ENCODE data around the gene NOTCH4. TPM values are rescaled to one million over a fixed set of nuclear protein-coding genes. Genes with fewer than 3 reads are reported as not detected.

The NOTCH4 gene
- total RNA-seq, 3 donors from 2014 or later = 20.8 to 47.9 (median 23.8) TPM

DNA sequence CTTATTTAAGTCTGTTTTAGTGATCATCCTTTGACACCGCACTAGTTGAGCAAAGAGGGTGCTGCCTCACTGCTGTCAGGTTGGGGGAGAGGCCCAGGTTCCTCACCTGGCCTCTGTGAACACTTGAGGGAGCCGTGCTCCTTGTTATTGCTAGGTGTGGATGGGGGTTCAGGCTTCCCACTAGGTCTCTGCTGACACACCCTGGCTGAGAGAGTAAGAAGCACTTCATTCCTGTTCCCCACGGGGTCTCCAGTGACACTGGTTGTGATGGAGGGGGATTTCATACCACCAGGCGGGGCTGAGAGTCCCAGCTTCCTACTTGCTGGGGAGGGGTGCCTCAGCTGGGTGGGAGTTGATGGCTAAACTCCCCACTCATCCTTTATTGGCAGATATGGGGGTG lies 11.1 kb upstream of the NOTCH4 start:
- DNase-seq (ENCODE audit: low spot score in 2 of 2) = no peak
- TF ChIP-seq POLR2A (IDR thresholded peaks at IDR 0.05) (no peak), POLR2AphosphoS5 (IDR thresholded peaks at IDR 0.05) (no peak), CTCF (IDR thresholded peaks at IDR 0.05) (no peak)
- Histone ChIP-seq H3K27ac (peak overlapping the region in 1 of 2 donors; percentile 54), H3K4me1 (no peaks in the 10 kb centered on the region), H3K36me3 (no peaks in the 10 kb centered on the region), H3K9me3 (no peaks in the 10 kb centered on the region), H3K27me3 (no peaks in the 10 kb centered on the region), H3K4me3 (no peak overlapping the region)
- intact Hi-C loops (cut with DNase I; ENCODE audit: low total_unique reads) = no loop called here

- Histone ChIP-seq H3K4me3 (no peak overlapping the region), H3K27me3 (no peaks in the 10 kb centered on the region), H3K36me3 (no peaks in the 10 kb centered on the region), H3K27ac (no peak overlapping the region), H3K4me1 (no peaks in the 10 kb centered on the region), H3K9me3 (no peaks in the 10 kb centered on the region)
- DNase-seq (ENCODE audit: low spot score in 2 of 2) = no peak
- TF ChIP-seq POLR2AphosphoS5 (IDR thresholded peaks at IDR 0.05) = no peak
- TF ChIP-seq CTCF (IDR thresholded peaks at IDR 0.05) = no peak
- TF ChIP-seq POLR2A (IDR thresholded peaks at IDR 0.05) = no peak
- intact Hi-C loops (cut with DNase I; ENCODE audit: low total_unique reads) = no loop called here
These were observed 2.6 kb upstream of the NOTCH4 start for GRCh38 chr6:32226434-32226833.

DNA sequence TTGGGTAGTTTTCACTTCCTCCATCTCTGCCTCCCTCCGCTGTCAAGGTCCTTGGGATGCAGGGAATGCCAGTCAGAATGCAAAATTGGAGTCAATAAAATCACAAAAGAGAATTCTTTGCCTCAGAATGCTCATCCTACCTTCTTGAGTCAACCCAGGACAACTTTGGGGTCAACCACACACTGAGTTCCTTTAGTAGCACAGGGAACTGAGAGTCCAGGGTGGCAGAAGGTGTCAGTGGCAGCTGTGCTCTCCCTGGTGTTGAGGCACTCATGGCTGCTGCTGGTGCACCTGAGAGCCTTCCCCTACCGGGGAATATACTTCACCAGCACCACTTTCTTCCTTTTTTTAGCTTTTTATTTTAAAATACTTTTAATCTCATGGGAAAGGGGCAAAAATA lies 829 bp upstream of the NOTCH4 start:
- DNase-seq (ENCODE audit: low spot score in 2 of 2) = no peak
- H3K4me1 ChIP-seq = no peaks in the 10 kb centered on the region
- no peaks in the 10 kb centered on the region for H3K27me3 ChIP-seq
- H3K27ac ChIP-seq = peak overlapping the region; percentile 66 to 89
- no peaks in the 10 kb centered on the region for H3K9me3 ChIP-seq
- TF ChIP-seq CTCF (IDR thresholded peaks at IDR 0.05) (no peak), POLR2A (IDR thresholded peaks at IDR 0.05) (no peak), POLR2AphosphoS5 (IDR thresholded peaks at IDR 0.05) (no peak)
- intact Hi-C loops (cut with DNase I; ENCODE audit: low total_unique reads) = no loop called here
- H3K36me3 ChIP-seq = no peaks in the 10 kb centered on the region
- no peak overlapping the region for H3K4me3 ChIP-seq

GRCh38 chr6:32222333-32223230 lies 1.3 kb downstream of the NOTCH4 start:
- peak in 1 of 2 donors; percentile 70 for DNase-seq (ENCODE audit: low spot score in 2 of 2)
- H3K4me3 ChIP-seq = peak overlapping the region; percentile 16 to 57 (median 40)
- no peaks in the 10 kb centered on the region for H3K4me1 ChIP-seq
- no peaks in the 10 kb centered on the region for H3K9me3 ChIP-seq
- intact Hi-C loops (cut with DNase I; ENCODE audit: low total_unique reads) = no loop called here
- H3K27ac ChIP-seq = peak overlapping the region; percentile 66 to 89
- TF ChIP-seq CTCF (IDR thresholded peaks at IDR 0.05) (no peak), POLR2AphosphoS5 (IDR thresholded peaks at IDR 0.05) (no peak), POLR2A (IDR thresholded peaks at IDR 0.05) (no peak)
- H3K27me3 ChIP-seq = no peaks in the 10 kb centered on the region
- H3K36me3 ChIP-seq = no peaks in the 10 kb centered on the region

- intact Hi-C loops (cut with DNase I; ENCODE audit: low total_unique reads) = no loop called here
- no peaks in the 10 kb centered on the region for H3K4me1 ChIP-seq
- H3K9me3 ChIP-seq = no peaks in the 10 kb centered on the region
- DNase-seq (ENCODE audit: low spot score in 2 of 2) = no peak
- no peak overlapping the region for H3K4me3 ChIP-seq
- H3K36me3 ChIP-seq = no peaks in the 10 kb centered on the region
- TF ChIP-seq CTCF (IDR thresholded peaks at IDR 0.05) (no peak), POLR2AphosphoS5 (IDR thresholded peaks at IDR 0.05) (no peak), POLR2A (IDR thresholded peaks at IDR 0.05) (no peak)
- H3K27ac ChIP-seq = peak overlapping the region in 1 of 2 donors; percentile 12
- H3K27me3 ChIP-seq = no peaks in the 10 kb centered on the region
These were observed 3.8 kb downstream of the NOTCH4 start for GRCh38 chr6:32220021-32220420.
